Measurements from ENCODE around the gene MAML2.

DNA sequence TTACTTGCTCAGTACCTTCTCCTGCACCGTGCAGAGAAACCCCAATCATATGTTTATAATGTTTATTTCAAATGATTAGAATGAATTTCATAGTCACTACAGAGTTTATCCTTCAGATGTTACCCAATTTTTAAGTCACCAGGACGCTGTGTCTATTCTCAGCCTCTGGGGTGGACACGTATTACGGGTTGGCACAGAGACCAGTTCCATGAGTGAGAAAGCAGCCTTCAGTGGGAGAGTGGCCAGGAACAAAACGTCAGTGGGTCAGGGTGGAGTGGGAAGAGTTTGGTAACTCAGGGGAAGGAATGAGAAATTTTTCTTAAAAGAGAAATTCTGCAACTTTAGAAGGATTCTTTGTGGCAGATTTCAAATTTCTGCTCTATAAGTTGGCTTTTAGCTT lies 342.0 kb downstream of the MAML2 start:
- TF ChIP-seq, protein P1, sequence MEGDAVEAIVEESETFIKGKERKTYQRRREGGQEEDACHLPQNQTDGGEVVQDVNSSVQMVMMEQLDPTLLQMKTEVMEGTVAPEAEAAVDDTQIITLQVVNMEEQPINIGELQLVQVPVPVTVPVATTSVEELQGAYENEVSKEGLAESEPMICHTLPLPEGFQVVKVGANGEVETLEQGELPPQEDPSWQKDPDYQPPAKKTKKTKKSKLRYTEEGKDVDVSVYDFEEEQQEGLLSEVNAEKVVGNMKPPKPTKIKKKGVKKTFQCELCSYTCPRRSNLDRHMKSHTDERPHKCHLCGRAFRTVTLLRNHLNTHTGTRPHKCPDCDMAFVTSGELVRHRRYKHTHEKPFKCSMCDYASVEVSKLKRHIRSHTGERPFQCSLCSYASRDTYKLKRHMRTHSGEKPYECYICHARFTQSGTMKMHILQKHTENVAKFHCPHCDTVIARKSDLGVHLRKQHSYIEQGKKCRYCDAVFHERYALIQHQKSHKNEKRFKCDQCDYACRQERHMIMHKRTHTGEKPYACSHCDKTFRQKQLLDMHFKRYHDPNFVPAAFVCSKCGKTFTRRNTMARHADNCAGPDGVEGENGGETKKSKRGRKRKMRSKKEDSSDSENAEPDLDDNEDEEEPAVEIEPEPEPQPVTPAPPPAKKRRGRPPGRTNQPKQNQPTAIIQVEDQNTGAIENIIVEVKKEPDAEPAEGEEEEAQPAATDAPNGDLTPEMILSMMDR (IDR thresholded peaks at IDR 0.05 in 8 of 11, conservative IDR thresholded peaks at IDR 0.05 in 3 of 11), result no peak
- no peak for TF ChIP-seq POLR2A (IDR thresholded peaks at IDR 0.05)
- TF ChIP-seq POLR2AphosphoS5 (IDR thresholded peaks at IDR 0.05), result peak in 1 of 3 donors; percentile 56

All from spleen (tissue), 7 donors.